IMR-90 (cell line): Measurements from ENCODE around the gene ZBTB24. TPM values are rescaled to one million over a fixed set of nuclear protein-coding genes. Genes with fewer than 3 reads are reported as not detected.

Experiments used
- ATAC-seq: fragments of 200-7000 bp; cut with Tn5 transposase; 2 replicates; pipeline ENCODE4 v1.9.1; 2020; ENCODE audit warnings: low read depth, mild to moderate bottlenecking, moderate library complexity
- BruUV-seq: library from RNA; stranded (reverse); fragments of 400-500 nt; replicated peaks from 2 replicates; lab custom pipeline; 2021; lab: Mats Ljungman, UMichigan
- CTCF ChIA-PET: fragments of 300-600 bp; formaldehyde crosslinking; extraction: SDS; loops from one replicate; lab custom pipeline; 2021; ENCODE audit warnings: antibody characterized with exemption; lab: Yijun Ruan, JAX
- POLR2A ChIA-PET: fragments of 300-600 bp; sonication (Branson Sonifier 250); formaldehyde crosslinking; loops from one replicate; lab custom pipeline; 2022; ENCODE audit warnings: antibody characterized with exemption; ENCODE audit not compliant: unreplicated experiment; lab: Charles Lee
- DNase-seq: peaks from one replicate; pipeline ENCODE4 v3.0.0; 2013
- H2AFZ ChIP-seq: replicated peaks from 2 replicates; pipeline ENCODE3; 2013; ENCODE audit warnings: low read length, mild to moderate bottlenecking; ENCODE audit not compliant: poor library complexity
- H2AK5ac ChIP-seq: 2 replicates; pipeline ENCODE4 v1.6.1; 2013; ENCODE audit warnings: low read depth, low read length, inconsistent platforms
- H2AK9ac ChIP-seq: replicated peaks from 2 replicates; pipeline ENCODE3; 2013; ENCODE audit warnings: mild to moderate bottlenecking, low read depth, low read length, moderate library complexity; ENCODE audit not compliant: poor library complexity
- H2BK120ac ChIP-seq: 2 replicates; pipeline ENCODE4 v1.6.1; 2013; ENCODE audit warnings: low read depth, low read length, inconsistent platforms
- H2BK15ac ChIP-seq: 3 replicates; pipeline ENCODE4 v1.6.1; 2013; ENCODE audit warnings: low read depth, low read length, inconsistent platforms
- H2BK20ac ChIP-seq: 2 replicates; pipeline ENCODE4 v1.6.1; 2013; ENCODE audit warnings: low read depth, mild to moderate bottlenecking, inconsistent platforms, low read length, moderate library complexity
- H2BK5ac ChIP-seq: 2 replicates; pipeline ENCODE4 v1.6.1; 2013; ENCODE audit warnings: mild to moderate bottlenecking, low read depth, low read length, inconsistent platforms; ENCODE audit not compliant: poor library complexity, severe bottlenecking
- H3K14ac ChIP-seq: replicated peaks from 2 replicates; pipeline ENCODE4 v1.6.1; 2013; ENCODE audit warnings: low read depth, low read length, inconsistent platforms
- H3K18ac ChIP-seq: 2 replicates; pipeline ENCODE4 v1.6.1; 2013; ENCODE audit warnings: low read depth, low read length, control low read depth
- H3K23ac ChIP-seq: 2 replicates; pipeline ENCODE4 v1.6.1; 2013; ENCODE audit warnings: low read depth, low read length, inconsistent platforms
- H3K27ac ChIP-seq: 2 replicates; pipeline ENCODE4 v1.5.1; 2013; ENCODE audit warnings: mild to moderate bottlenecking, control low read depth, low read length; ENCODE audit not compliant: insufficient read depth
- H3K27me3 ChIP-seq: 2 replicates; pipeline ENCODE4 v1.6.1; 2013; ENCODE audit warnings: low read length; ENCODE audit not compliant: control insufficient read depth, insufficient read depth
- H3K36me3 ChIP-seq: 2 replicates; pipeline ENCODE4 v1.6.1; 2013; ENCODE audit warnings: low read length, mixed read lengths; ENCODE audit not compliant: control insufficient read depth, insufficient read depth
- H3K4ac ChIP-seq: 2 replicates; pipeline ENCODE4 v1.6.1; 2013; ENCODE audit warnings: low read depth, low read length, inconsistent platforms
- H3K4me1 ChIP-seq: 2 replicates; pipeline ENCODE4 v1.6.1; 2013; ENCODE audit warnings: low read length, mixed read lengths; ENCODE audit not compliant: control insufficient read depth, insufficient read depth
- H3K4me2 ChIP-seq: 2 replicates; pipeline ENCODE4 v1.6.1; 2013; ENCODE audit warnings: low read depth, mild to moderate bottlenecking, control low read depth, low read length, moderate library complexity
- H3K4me3 ChIP-seq: 2 replicates; pipeline ENCODE4 v1.5.1; 2013; ENCODE audit warnings: low read depth, mild to moderate bottlenecking, control low read depth, low read length, moderate library complexity; ENCODE audit not compliant: insufficient read depth
- H3K56ac ChIP-seq: 2 replicates; pipeline ENCODE4 v1.6.1; 2013; ENCODE audit warnings: low read length, inconsistent platforms; ENCODE audit not compliant: insufficient read depth; ENCODE audit errors: extremely low read depth
- H3K79me1 ChIP-seq, 2 experiments: 2 replicates each; pipeline ENCODE4 v1.6.1; 2013; ENCODE audit warnings: low read length in 2 of 2, inconsistent platforms in 1 of 2, low read depth in 1 of 2
- H3K9ac ChIP-seq: 2 replicates; pipeline ENCODE4 v1.6.1; 2013; ENCODE audit warnings: low read depth, low read length, control low read depth
- H3K9me1 ChIP-seq: 2 replicates; pipeline ENCODE4 v1.6.1; 2013; ENCODE audit warnings: low read length, inconsistent platforms; ENCODE audit not compliant: insufficient read depth
- H3K9me3 ChIP-seq: 2 replicates; pipeline ENCODE4 v1.6.1; 2013; ENCODE audit warnings: low read length; ENCODE audit not compliant: control insufficient read depth, insufficient read depth
- H4K20me1 ChIP-seq: 2 replicates; pipeline ENCODE4 v1.6.1; 2013; ENCODE audit warnings: low read length, inconsistent platforms; ENCODE audit not compliant: insufficient read depth
- H4K5ac ChIP-seq: 2 replicates; pipeline ENCODE4 v1.6.1; 2013; ENCODE audit warnings: mild to moderate bottlenecking, low read depth, low read length, control low read depth
- H4K8ac ChIP-seq, 2 experiments: 2 replicates each; pipeline ENCODE4 v1.6.1; 2013; ENCODE audit warnings: low read depth in 2 of 2, low read length in 2 of 2, control low read depth in 1 of 2, inconsistent platforms in 1 of 2
- H4K91ac ChIP-seq: 2 replicates; pipeline ENCODE4 v1.6.1; 2013; ENCODE audit warnings: low read depth, low read length, inconsistent platforms; ENCODE audit not compliant: insufficient read depth
- CEBPB ChIP-seq: IDR thresholded peaks from 2 replicates; pipeline ENCODE4 v1.6.1; 2012; ENCODE audit warnings: low read depth, low read length, improper control_type of control experiment
- FOS ChIP-seq: fragments of 150-350 bp; IDR thresholded peaks from 2 replicates; pipeline ENCODE4 v1.6.1; 2016; ENCODE audit warnings: low read depth, low read length
- MXI1 ChIP-seq: IDR thresholded peaks from 2 replicates; pipeline ENCODE4 v1.6.1; 2012; ENCODE audit warnings: low read depth, mild to moderate bottlenecking, low read length, moderate library complexity, borderline replicate concordance
- NFE2L2 ChIP-seq: fragments of 150-350 bp; IDR thresholded peaks from 2 replicates; pipeline ENCODE4 v1.6.1; 2016; ENCODE audit warnings: low read depth, mild to moderate bottlenecking, low read length
- WGBS, 2 experiments: methylation state at CpG; one replicate each; pipeline versions ENCODE4 v1.1.5 to v1.1.7; 2013; ENCODE audit warnings: missing lambda C conversion rate in 2 of 2; ENCODE audit not compliant: insufficient read length in 1 of 2; ENCODE audit errors: extremely low coverage in 2 of 2; 5-methylcytosine and 5-hydroxymethylcytosine counted together
- dilution Hi-C: fragments of 300-500 bp; cut with HindIII; formaldehyde crosslinking; loops from one replicate; pipeline ENCODE4 v1.14.3; 2018; ENCODE audit warnings: low sequenced_read_pairs; ENCODE audit not compliant: unreplicated experiment
- in situ Hi-C: fragments of 300-500 bp; cut with MboI; formaldehyde crosslinking; loops from 3 replicates; pipeline ENCODE4 v1.14.3; 2019; ENCODE audit warnings: low sequenced_read_pairs, inconsistent platforms, mixed read lengths
- intact Hi-C: fragments of 100-400 bp; cut with micrococcal nuclease; formaldehyde crosslinking; loops from 2 replicates; pipeline ENCODE4 v1.10.0; 2022
- polyA plus RNA-seq, 3 experiments: library from polyadenylated mRNA; depleted of rRNA; stranded (reverse); fragments of >200 nt; gene quantifications; 2 replicates each; pipeline ENCODE4 v1.2.3, GENCODE V29; 2012; ENCODE audit warnings: low replicate concordance in 1 of 3
- total RNA-seq: library from RNA; depleted of rRNA; stranded (reverse); fragments of >200 nt; gene quantifications from 2 replicates; pipeline ENCODE4 v1.2.3, GENCODE V29; 2012

Gene ZBTB24
- total and polyA plus RNA-seq, 2 of the 4 experiments (the other 2 are of a cell fraction) = 2.3 to 7.9 TPM

- no peak overlapping the region for H3K4me2 ChIP-seq
- intact Hi-C loops (no loop called here), in situ Hi-C loops (no loop called here)
These were observed 27.3 kb upstream of the ZBTB24 start for GRCh38 chr6:109510358-109510757.

More at GRCh38 chr6:109510358-109510757, 27.3 kb upstream of the ZBTB24 start:
- no peaks in the 10 kb centered on the region for H3K36me3 ChIP-seq
- no peak overlapping the region for H2BK5ac ChIP-seq
- DNase-seq (no peak), ATAC-seq (no peak)
- H2BK20ac ChIP-seq = no peak overlapping the region
- no peak overlapping the region for H3K4ac ChIP-seq
- no peak overlapping the region for H2AK5ac ChIP-seq
- H3K79me1 ChIP-seq = no peaks in the 10 kb centered on the region
- no peaks in the 10 kb centered on the region for H4K20me1 ChIP-seq
- H3K56ac ChIP-seq = no peak overlapping the region
- TF ChIP-seq FOS (no peak), NFE2L2 (no peak), MXI1 (no peak), CEBPB (no peak)
- dilution Hi-C loops = no loop called here
- H3K18ac ChIP-seq = no peak overlapping the region
- peaks cover 2% of the 10 kb centered on the region; the same call in 1 of the 2 replicates for H3K4me1 ChIP-seq
- H4K5ac ChIP-seq = no peak overlapping the region
- WGBS, 2 experiments = no CpG with 5 or more reads among the region's 1 CpG
- H3K4me3 ChIP-seq = no peak overlapping the region
- peaks cover 2% of the 10 kb centered on the region; the same call in 1 of the 2 replicates for H3K27me3 ChIP-seq
- peaks cover 3% of the 10 kb centered on the region; the same call in 1 of the 2 replicates for H3K9me1 ChIP-seq
- no peak overlapping the region for H3K9ac ChIP-seq
- CTCF ChIA-PET = no interaction called here
- no peak overlapping the region for H2BK15ac ChIP-seq
- no peak overlapping the region for H2AFZ ChIP-seq
- H2AK9ac ChIP-seq = no peak overlapping the region
- no peaks in the 10 kb centered on the region; the same call in 1 of the 2 replicates for H3K9me3 ChIP-seq
- no peak overlapping the region for H4K91ac ChIP-seq
- no peak overlapping the region for H2BK120ac ChIP-seq
- no peak overlapping the region for H3K14ac ChIP-seq
- POLR2A ChIA-PET = no interaction called here
- H3K27ac ChIP-seq = no peak overlapping the region
- H3K23ac ChIP-seq = no peak overlapping the region
- no peak overlapping the region for H4K8ac ChIP-seq
- BruUV-seq = no TSS peak
